Left lung (tissue), 10 donors: ENCODE measurements around the gene PIK3R1. TPM values are rescaled to one million over a fixed set of nuclear protein-coding genes. Genes with fewer than 3 reads are reported as not detected.
A peak's percentile ranks its signal among the peaks of the same experiment; 100 is the strongest.

Experiments
- ATAC-seq: fragments of 200-7000 bp; cut with Tn5 transposase; one replicate; pipeline ENCODE4 v1.9.1; 2020; ENCODE audit warnings: moderate library complexity
- DNase-seq, 4 donors: peaks; one replicate each; pipeline ENCODE4 v3.0.0-alpha.2; 2013 to 2020
- H3K27ac ChIP-seq, 2 donors: fragments of 200-600 bp; sonication (generic) in 1 of 2; one replicate each; pipeline versions ENCODE4 v1.5.0 to v1.8.0; 2020 to 2021
- H3K27me3 ChIP-seq, 2 donors: fragments of 200-600 bp; sonication (generic) in 1 of 2; one replicate each; pipeline versions ENCODE4 v1.5.0 to v1.8.0; 2020 to 2021
- H3K36me3 ChIP-seq, 2 donors: fragments of 200-600 bp; sonication (generic) in 1 of 2; one replicate each; pipeline versions ENCODE4 v1.5.0 to v1.8.0; 2020 to 2021
- H3K4me1 ChIP-seq, 2 donors: fragments of 200-600 bp; one replicate each; pipeline ENCODE4 v1.8.0; 2021
- H3K4me3 ChIP-seq, 2 donors: fragments of 200-600 bp; sonication (generic) in 1 of 2; one replicate each; pipeline versions ENCODE4 v1.5.0 to v1.8.0; 2020 to 2021; ENCODE audit warnings: mild to moderate bottlenecking in 1 of 2
- H3K9me3 ChIP-seq, 2 donors: fragments of 200-600 bp; sonication (generic) in 1 of 2; one replicate each; pipeline versions ENCODE4 v1.5.0 to v1.8.0; 2020 to 2021
- CTCF ChIP-seq, 2 donors: fragments of 200-600 bp; sonication (generic) in 1 of 2; IDR thresholded peaks; one replicate each; pipeline versions ENCODE4 v1.5.0 to v1.8.0; 2021; ENCODE audit warnings: antibody characterized with exemption in 2 of 2
- intact Hi-C, 2 donors: fragments of 100-400 bp; cut with DNase I; formaldehyde crosslinking; loops; one replicate each; pipeline versions ENCODE4 v1.11.2 to v1.14.2; 2022
- polyA plus RNA-seq, 6 donors: library from polyadenylated mRNA; unstranded; fragments of 120-200 nt; gene quantifications; one replicate each; pipeline ENCODE4 v1.2.1, GENCODE V29; 2013; ENCODE audit not compliant: insufficient read length in 6 of 6
- total RNA-seq, 2 donors: library from RNA; stranded (reverse); fragmentation: NEBNext Ultra II Directional; extraction: Animal tissue kit (Norgen Biotek cat#: 25700); gene quantifications; one replicate each; pipeline ENCODE4 v1.2.1, GENCODE V29; 2021
- donor health status: DM: no; HTN: yes; CAD: no.
- donor health status: DM: no; HTN: no; CAD: no.

PIK3R1 gene
- total and polyA plus RNA-seq, 8 donors = 70.9 to 92.9 (median 80.5) TPM

GRCh38 chr5:68267066-68267465 lies 51.5 kb downstream of the PIK3R1 start:
- no peak for TF ChIP-seq CTCF (IDR thresholded peaks at IDR 0.05)
- Histone ChIP-seq H3K4me1 (peaks cover 58 to 78% of the 10 kb centered on the region in 2 donors), H3K27me3 (no peaks in the 10 kb centered on the region), H3K27ac (peak overlapping the region; percentile 66 to 76), H3K4me3 (no peak overlapping the region), H3K36me3 (no peaks in the 10 kb centered on the region), H3K9me3 (no peaks in the 10 kb centered on the region)
- no peak for DNase-seq
- ATAC-seq = no peak
- intact Hi-C loops = no loop called here

DNA sequence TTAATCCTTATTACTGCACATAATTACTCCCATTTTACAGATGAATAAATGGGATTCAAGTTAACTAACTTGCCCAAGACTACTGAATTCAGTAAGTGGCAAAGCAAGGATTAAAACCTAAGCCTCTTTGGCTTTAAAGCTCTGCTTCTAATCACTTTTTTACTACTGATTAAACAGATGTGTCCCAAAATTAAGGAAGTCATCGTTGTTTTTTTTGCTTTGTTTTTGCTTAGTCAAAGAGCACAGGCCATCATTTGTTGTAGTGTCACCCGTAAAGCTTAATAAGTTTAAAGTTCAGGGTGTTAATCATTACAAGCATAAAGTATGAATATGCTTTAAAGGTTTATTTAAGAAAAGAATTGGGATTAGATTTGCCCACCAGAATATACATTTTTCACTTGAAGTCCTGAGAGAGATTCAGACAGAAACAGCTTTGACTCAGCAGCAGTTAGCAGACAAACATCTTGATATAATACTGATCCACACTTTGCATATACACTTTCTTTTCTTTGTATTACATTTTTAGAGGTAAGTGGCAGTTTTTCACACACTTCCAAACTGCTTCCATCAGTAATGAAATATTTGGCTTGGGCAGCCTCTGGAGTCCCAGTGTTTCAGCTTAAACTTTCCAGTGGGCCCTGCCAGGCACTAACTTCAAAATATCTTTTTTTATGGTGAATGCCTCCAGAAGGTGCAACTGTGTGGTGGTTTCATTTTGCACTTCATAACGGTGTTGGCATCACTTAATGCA lies 52.7 kb downstream of the PIK3R1 start:
- Histone ChIP-seq H3K27ac (peak overlapping the region; percentile 66 to 76), H3K9me3 (no peaks in the 10 kb centered on the region), H3K27me3 (no peaks in the 10 kb centered on the region), H3K36me3 (no peaks in the 10 kb centered on the region), H3K4me3 (no peak overlapping the region), H3K4me1 (peaks cover 57 to 77% of the 10 kb centered on the region in 2 donors)
- intact Hi-C loops = no loop called here
- no peak for ATAC-seq
- no peak for DNase-seq
- no peak for TF ChIP-seq CTCF (IDR thresholded peaks at IDR 0.05)

DNA sequence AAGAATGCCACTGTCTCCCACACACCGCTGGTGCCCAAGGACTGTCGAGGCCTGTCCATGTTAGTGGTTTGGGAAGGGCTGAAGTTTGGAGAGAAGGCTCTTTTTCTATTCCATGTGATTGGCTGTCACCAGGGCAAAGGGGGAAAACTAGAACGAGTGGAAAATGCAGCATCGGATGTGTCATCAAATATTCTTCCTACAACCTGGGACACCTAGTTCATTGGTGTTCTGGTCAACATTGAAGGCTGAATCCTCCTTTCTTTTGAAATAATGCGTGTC lies 53.2 kb downstream of the PIK3R1 start:
- no peak for TF ChIP-seq CTCF (IDR thresholded peaks at IDR 0.05)
- no peaks in the 10 kb centered on the region for H3K27me3 ChIP-seq
- intact Hi-C loops = no loop called here
- no peak overlapping the region for H3K27ac ChIP-seq
- no peaks in the 10 kb centered on the region for H3K9me3 ChIP-seq
- peaks cover 0 to 4% of the 10 kb centered on the region in 2 donors for H3K36me3 ChIP-seq
- no peak overlapping the region for H3K4me3 ChIP-seq
- ATAC-seq (no peak), DNase-seq (no peak)
- peaks cover 52 to 78% of the 10 kb centered on the region in 2 donors for H3K4me1 ChIP-seq

GRCh38 chr5:68269820-68270219 lies 54.3 kb downstream of the PIK3R1 start:
- Histone ChIP-seq H3K4me3 (no peak overlapping the region), H3K36me3 (peaks cover 0 to 14% of the 10 kb centered on the region in 2 donors), H3K27me3 (no peaks in the 10 kb centered on the region), H3K27ac (no peak overlapping the region), H3K9me3 (no peaks in the 10 kb centered on the region), H3K4me1 (peaks cover 42 to 75% of the 10 kb centered on the region in 2 donors)
- TF ChIP-seq CTCF (IDR thresholded peaks at IDR 0.05) = no peak
- DNase-seq (no peak), ATAC-seq (no peak)
- intact Hi-C loops = no loop called here

DNA sequence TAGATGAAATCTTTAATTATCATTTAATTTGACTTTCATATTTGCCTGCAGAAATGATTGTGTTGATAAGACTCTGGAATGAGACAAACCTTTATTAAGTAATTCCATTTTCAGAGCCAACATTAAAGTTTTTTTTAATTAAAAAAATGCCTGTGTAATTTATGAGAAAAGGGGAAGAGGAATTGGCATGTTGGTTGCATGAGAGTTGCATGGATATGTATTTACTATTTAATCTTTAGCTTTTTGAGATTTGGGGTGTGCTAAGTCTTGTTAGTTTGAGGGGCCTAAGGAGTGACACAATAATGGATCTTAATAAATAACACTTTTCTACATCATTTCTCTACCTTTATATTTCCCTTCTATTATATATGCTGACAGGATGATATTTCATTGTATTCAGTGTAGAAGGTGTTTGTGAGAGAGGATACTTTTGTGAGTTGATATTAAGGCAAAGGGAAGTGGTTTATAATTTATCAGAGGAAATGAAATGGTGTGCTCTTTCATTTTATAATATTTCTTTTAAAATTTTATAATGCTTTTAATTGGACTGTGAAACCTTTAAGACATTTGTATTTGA lies 54.9 kb downstream of the PIK3R1 start:
- peaks cover 35 to 72% of the 10 kb centered on the region in 2 donors for H3K4me1 ChIP-seq

More for the DNA sequence above, 54.9 kb downstream of the PIK3R1 start:
- Histone ChIP-seq H3K27me3 (no peaks in the 10 kb centered on the region), H3K4me3 (no peak overlapping the region), H3K27ac (no peak overlapping the region), H3K36me3 (peaks cover 0 to 14% of the 10 kb centered on the region in 2 donors), H3K9me3 (no peaks in the 10 kb centered on the region)
- no peak for TF ChIP-seq CTCF (IDR thresholded peaks at IDR 0.05)
- ATAC-seq (no peak), DNase-seq (no peak)
- intact Hi-C loops = no loop called here
